GM19452 (cell line): Measurements from ENCODE around the gene TMTC1.

Experiments
- ATAC-seq: cut with Tn5 transposase; IDR thresholded peaks from one replicate; pipeline ENCODE4 v1.9.1; 2021; ENCODE audit not compliant: unreplicated experiment

TMTC1 gene

GRCh38 chr12:29622251-29622650 is 161.5 kb downstream of the TMTC1 start:
- ATAC-seq = no peak

GRCh38 chr12:29620030-29620429 is 163.7 kb downstream of the TMTC1 start:
- ATAC-seq = no peak

- ATAC-seq = no peak
These were observed 166.3 kb downstream of the TMTC1 start for GRCh38 chr12:29617407-29617803.

DNA sequence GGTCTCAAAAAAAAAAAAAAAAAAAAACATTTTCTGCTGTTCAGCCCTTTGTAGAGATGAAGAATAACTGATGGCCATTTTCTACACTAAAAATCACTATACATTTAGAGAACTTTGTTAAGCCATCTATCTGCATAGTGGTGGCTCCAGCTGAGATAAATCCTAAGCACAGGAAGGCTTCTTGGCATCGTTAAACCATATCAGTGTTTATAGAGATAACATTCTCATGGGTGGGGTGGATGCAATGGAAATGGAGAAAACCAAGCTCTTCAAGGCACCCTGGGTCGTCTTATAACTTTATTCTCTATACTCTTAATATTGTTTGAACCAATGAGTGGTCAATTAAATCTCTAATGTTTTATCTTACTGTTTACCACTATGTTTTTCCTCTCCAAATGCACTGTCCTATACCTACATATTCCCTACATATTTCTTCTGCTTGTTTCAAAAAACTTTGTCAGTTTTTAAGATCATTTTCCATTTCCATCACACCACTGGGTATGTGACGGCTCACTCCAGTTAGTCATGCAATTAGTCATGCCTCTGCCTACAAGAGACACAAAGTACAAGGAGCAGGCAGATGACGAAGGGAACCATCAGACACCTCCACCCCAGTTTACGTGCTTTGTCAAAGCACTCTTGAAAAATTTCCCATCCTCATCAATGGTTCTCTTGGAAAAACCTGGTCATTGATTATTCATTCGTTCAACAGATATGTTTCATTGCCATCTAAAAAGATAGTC is 166.9 kb downstream of the TMTC1 start:
- no peak for ATAC-seq

DNA sequence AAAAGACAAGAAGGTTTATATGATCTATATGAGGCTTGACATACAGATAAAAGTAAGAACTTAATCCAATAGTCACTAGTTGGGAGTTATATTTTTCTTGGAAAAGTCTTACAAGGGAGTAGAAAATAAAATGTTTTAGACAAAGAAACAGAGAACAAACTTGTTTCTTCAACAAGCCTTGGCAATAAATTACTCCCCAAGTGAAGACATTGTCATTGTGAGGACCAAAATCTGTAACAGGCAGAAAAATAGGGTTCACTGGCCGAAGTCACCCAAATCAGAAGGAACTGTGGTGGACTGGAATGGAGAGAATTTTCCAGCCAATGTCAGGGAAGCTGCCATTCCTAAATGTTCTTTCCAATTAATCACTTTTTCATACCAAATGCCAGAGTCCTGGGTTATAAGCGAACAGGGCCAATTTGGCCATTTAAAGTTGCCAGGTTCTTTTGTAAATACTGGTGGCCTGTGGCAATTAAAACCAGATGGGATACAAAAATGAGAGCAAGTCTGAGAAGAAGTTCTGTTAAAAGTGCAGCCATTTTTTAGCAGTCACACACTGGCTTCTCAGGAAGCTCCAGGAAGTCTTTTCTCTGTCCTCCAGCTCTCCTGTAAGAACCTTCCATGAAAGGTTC is 168.9 kb downstream of the TMTC1 start:
- no peak for ATAC-seq

- no peak for ATAC-seq
These were observed 170.8 kb downstream of the TMTC1 start for GRCh38 chr12:29612912-29613311.

DNA sequence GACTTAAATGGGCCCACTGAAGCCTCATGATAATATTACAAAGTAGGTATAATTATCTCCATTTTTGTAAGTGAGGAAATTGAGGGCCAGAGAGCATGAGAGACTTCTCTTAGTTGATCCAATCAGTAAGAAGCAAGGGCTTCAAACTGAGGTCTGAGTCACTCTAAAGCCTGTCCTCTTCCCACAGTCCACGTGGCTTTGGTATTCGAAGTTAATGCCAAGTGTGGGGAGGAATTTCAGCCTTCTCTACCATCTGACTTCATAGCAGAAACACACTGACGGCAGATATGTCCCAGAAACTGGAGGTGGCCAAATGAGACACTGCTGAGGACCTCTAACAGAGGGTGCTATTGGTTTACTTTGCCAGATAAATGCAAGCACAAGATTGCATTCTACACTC is 171.8 kb downstream of the TMTC1 start:
- ATAC-seq = no peak

DNA sequence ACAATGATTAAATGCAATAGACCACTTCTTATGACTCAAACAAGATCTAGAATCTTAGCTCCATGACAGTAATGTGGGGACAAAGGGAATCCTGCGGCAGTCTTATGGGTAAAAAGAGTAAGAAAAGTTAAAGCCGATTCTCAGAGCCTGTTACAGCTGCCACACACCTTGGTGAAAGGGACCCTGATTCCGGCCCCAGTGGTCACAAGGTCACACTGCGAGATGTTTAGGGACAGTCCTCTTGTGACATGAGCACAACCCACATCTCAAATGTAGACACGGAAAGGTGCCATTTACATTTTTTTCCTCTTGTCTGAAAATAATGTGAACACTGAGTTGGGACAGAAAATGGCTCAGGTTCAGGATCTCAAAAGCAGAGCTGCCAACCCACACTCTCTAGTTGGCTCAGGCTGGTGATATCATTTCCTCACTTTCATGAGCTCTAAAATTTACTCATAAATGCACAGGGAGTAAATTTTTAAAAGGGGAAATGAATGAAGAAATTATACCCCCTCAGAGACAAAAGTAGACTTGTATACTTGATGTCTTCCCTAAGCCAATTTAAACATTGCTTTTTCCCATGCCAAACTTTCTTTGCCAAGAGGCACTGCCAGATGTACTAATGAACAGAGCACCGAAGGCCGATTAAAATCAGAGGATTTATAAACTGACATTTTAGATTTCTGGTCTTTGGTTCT is 173.1 kb downstream of the TMTC1 start:
- no peak for ATAC-seq

DNA sequence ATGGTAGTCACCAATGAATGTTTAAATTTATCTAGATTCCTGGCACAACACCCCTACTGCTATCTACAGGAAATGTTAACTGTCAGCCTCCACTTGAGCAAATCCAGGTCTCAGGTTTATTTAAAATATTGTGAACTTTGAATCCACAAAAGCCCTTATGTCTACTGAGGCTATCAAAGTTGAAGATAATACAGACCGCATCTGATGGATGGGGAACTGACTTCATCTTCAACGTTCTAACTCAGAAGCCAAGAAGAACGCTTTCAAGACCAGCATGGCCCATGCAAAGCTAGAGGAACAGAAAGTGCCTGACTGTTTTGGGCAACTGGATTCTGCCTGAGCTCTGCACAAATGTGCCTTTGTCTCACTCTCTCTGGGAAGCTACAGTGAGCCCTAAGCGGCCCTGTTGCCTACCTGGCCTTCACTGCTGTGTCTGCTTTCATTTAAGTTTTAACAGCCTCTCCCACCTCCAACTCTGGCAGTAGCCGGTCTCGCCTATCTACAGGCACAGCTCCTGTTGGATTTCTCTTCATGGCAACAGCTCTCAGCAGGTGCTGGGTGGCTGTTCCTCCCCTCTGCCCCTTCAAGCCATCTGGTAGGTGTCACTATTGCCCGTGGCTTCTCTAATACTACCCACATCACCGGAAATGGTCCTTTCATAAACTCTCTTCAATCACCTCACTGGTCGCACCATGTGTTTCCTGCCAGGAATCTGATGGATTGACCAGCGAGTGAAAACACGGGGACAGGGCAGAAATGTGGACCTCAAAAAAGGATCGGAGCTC is 174.1 kb downstream of the TMTC1 start:
- ATAC-seq = no peak

DNA sequence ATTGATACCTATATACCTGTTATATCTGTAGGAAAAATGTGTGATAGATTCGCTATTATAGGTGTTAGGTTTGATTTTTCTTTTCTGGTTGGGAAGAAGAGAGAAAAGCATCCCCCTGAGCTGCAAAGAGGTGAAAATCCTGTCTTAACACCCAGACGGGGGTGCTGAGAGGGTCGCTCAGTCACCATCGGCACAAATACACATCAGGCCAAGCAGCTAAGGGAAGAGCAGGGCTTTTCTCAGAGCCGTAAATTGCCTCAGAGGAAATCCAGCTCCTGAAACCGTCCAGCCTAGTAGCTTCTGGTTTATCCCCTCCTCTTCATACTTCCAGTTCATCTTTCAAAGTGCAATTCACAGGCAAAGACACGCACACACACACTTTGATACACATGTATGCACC is 175.2 kb downstream of the TMTC1 start:
- no peak for ATAC-seq

GRCh38 chr12:29599381-29599780 is 184.4 kb downstream of the TMTC1 start:
- ATAC-seq = no peak

DNA sequence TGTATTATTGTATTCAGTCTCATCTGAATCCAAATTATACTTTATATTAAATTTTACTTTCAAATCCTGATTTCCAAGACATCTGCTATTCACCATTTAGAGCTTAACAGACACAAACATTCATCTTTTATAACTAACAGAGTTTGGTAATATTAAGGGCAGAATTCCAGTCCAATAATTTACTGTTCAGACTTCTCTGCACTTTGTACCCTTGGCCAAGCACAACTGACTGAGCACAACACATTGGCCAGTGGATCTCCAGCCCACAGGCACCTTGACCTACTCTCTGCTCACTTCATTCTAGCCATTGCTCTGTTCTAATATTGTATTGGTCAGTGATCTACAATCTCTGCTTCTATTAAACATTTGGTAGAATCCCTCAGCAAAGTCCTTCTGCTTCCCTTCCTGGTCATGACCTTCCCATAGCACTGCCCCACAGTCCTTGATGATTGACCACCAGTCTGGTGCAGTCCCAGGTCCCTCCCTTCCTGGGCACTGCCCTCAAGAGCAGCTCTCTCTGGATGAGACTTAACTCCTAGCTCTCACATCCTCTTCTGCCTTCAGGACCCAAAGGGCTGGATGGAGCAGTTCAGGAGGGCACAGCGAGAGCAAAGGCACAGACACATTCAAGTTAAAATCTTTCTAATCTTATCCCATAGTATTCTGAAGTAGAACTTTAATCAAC is 188.5 kb downstream of the TMTC1 start:
- ATAC-seq = no peak

GRCh38 chr12:29593001-29593400 is 190.7 kb downstream of the TMTC1 start:
- no peak for ATAC-seq

- no peak for ATAC-seq
These were observed 192.4 kb downstream of the TMTC1 start for GRCh38 chr12:29591140-29592020.

- no peak for ATAC-seq
These were observed 193.9 kb downstream of the TMTC1 start for GRCh38 chr12:29589851-29590250.

DNA sequence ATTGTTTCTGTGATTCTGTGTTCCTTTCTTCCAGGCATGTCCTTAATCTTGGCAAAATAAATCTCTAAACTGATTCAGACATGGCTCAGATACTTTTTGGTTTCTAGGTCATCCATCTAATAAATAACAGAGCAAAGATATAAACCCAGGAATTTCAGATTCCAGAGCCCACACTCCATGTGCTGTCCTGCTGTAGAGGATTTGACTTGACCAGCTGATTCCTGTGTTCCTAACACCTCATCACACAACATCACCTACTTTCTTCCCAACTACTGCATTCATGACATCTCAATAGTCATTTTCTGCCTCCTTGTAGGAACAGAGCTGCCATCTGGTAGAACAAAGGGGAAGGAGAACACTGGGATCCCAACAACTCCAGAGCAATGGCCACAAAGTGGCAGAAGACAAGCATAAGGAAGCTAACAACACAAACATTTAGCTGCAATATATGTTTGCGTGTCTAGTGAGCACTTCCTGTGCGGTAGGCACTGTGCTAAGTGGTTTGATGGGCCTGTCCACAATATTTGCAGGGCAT is 194.4 kb downstream of the TMTC1 start:
- ATAC-seq = no peak

GRCh38 chr12:29582677-29583272 is 201.0 kb downstream of the TMTC1 start:
- ATAC-seq = no peak

DNA sequence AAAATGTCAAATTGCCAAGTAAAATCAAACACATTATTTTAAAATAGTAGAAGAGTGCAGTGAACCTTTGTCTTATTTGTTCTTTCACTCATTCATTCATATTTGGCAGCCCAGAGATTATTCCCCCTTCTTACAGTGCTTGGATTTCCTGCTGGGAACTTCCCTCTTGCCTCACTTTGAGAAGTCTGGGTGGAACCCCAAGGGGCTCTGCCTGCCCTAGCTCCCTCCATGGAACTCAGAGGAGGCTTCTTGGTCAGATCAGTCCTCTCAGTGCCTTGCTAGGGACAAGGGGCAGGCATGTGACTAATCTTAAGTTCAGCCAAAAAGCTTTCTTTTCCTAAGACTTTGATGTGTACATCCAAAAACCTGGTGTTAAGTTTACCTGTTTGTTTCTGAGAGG is 201.6 kb downstream of the TMTC1 start:
- ATAC-seq = no peak

DNA sequence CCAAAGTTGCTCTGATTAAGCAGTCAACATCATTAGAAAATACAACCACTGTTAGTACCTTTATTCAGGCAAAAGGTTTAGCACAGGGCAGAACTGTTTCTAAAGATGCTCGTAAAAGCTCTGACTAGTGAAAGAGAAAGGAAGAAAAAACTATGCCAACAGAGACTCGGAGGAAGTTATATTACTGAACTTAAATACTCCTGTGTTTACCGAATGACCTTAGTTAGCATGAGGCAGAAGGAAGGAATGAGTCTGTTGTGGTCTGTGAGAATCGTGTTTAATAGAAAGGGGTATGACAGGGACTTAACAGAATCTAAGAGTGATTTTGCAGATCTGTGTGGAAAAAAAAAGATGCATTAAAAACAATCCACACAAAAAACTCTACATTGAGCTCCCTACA is 202.1 kb downstream of the TMTC1 start:
- ATAC-seq = no peak
